T follicular helper cell (primary cell): ENCODE measurements around the gene SAFB2.

Experiments
- DNase-seq: peaks from one replicate; pipeline ENCODE4 v3.0.0-alpha.2; 2020; ENCODE audit warnings: low read depth

The SAFB2 gene

DNA sequence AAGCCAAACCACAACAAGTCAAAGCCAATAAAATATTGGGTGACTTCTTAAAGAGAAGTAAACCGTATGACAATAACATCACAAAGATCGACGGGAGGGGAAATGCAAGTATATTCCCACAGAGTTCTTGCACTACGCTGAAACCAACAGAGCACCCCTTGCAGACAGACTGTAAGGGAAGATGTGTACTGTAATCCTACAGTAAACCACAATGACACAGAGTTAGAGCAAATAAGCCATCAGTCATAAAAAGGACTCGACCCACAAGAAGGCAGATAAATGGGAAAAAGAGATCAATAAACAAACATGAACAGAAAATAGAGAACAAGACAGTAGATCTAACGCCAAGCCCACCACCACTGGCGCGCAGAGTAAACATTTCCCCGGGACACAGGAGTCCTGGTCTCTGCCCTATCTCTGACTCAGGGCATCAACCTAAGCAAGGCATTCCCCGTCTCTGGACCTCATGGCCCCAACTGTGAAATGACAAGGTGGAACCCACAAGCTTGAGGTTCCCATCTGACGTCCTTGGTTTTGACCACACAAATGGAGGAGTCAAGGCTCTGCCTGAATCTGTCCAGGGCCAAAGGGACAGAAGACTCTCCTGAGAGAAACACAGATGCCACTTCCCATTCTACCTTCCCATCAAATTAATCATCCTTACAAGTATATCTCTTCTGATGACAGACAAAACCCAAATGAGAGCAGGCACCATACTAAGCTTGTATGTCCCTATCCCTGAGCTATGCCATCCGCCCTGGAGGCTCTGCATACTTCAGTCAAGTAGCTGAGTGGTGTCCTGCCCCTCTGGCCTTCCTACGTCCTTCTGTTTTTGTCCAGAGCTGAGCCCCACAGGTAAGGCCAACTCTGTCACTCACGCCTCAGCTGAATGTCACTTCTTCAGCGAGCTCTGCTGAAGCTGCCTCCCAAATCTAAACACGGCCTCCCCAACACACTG is 15.0 kb downstream of the SAFB2 start:
- no peak for DNase-seq

DNA sequence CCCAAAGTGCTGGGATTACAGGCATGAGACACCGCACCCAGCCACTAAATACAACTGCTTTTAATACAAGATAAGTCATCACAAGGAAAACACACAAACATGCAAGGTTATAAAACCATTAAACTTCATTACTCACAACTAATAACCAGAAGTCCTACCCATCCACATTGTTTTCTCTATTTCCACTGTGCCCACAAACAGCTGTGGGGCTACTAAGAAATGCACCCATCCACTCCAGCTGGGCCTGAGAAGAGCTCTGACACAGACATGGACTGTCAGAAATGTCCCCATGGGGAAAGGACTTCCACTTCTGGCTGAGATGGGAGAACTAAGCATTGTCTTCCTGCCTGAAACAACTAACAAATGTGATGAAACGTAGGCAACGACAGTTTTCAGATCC is 17.2 kb downstream of the SAFB2 start:
- DNase-seq: no peak

DNA sequence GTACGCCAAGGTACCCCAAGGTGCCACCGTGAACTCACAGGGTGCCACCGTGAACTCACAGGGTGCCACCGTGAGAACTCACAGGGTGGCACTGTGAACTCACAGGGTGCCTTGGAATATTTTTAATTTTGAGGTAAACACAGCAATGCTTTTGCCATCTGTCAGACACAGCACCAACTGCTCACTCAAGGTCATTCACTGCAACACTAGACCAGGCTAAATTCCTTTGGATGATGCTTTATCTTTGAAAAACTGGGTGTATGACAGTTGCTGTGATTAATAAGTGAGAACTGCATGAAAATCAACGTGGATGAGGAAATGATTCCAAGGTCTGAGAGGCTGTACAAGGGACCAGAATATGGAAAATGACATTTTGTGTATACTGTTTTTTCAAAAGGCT is 18.9 kb downstream of the SAFB2 start:
- DNase-seq: no peak

DNA sequence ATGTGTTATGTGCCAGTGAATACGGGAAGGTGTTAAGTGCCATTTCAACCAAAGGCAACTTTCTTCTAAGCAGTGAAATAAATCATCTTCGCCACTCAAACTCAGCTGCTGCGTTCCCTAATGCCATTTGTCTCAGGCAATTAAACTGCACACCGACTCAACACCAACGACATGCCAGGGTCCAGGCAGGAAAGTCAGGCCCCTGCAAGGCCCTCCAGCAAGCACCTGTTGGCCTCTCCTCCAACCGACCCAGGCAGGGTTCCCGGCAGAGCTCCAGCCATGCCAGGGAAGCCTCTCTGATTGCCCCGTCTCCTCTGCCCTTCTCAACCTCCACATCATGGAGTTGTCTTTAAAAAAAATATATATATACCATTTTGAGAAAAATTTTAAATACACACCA is 21.8 kb downstream of the SAFB2 start:
- no peak for DNase-seq

DNA sequence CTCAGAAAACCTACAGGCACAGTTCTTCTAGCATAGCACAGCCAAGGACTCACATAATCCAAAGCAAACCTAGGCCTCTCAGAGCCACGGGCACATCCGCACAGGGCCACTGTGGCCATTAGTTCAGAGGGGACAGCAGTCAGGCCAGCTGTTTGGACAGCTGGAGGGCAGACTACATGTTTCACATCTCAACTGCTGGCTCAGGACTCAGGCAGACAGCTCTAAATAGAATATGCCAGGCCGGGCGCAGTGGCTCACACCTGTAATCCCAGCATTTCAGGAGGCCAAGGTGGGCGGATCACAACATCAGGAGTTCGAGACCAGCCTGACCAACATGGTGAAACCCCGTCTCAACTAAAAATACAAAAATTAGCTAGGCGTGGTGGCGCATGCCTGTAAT is 26.8 kb downstream of the SAFB2 start:
- no peak for DNase-seq

DNA sequence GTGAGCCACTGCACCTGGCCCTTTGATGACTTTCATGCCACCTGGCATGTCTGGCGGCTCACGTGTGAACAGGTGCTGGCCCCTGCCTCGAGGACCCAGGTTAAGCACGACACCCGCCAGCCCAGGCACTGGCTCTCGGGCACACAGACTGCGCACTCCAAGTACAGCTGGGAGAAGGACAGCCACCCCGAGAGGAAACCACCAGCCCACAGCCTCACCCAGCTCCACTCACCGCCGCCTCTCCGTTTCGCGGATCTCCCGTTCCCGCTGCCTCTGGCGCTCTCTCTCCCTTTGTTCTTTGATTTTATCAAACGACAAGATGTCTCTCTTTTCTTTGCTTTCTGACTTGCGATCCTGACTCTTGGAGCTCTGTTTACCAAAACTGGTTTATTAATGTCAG is 27.4 kb downstream of the SAFB2 start:
- no peak for DNase-seq

DNA sequence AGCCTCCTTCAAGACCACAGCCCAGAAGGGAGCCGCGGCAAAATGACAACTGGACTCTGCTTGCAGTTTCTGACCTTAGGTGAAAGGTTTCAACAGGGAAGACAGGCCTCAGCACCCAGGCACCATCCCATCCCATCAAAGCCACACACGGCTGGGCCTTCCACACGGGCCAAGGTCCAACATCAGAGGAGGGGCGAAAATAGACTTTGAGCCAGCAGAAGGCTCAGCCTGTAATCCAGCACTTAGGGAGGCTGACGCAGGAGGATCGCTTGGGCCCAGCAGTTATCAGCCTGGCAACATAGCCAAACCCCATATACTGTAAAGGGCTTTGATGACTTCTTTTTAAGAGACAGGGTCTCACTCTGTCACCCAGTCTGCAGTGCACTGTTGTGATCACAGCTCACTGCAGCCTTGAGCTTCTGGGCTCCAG is 28.0 kb downstream of the SAFB2 start:
- no peak for DNase-seq

DNA sequence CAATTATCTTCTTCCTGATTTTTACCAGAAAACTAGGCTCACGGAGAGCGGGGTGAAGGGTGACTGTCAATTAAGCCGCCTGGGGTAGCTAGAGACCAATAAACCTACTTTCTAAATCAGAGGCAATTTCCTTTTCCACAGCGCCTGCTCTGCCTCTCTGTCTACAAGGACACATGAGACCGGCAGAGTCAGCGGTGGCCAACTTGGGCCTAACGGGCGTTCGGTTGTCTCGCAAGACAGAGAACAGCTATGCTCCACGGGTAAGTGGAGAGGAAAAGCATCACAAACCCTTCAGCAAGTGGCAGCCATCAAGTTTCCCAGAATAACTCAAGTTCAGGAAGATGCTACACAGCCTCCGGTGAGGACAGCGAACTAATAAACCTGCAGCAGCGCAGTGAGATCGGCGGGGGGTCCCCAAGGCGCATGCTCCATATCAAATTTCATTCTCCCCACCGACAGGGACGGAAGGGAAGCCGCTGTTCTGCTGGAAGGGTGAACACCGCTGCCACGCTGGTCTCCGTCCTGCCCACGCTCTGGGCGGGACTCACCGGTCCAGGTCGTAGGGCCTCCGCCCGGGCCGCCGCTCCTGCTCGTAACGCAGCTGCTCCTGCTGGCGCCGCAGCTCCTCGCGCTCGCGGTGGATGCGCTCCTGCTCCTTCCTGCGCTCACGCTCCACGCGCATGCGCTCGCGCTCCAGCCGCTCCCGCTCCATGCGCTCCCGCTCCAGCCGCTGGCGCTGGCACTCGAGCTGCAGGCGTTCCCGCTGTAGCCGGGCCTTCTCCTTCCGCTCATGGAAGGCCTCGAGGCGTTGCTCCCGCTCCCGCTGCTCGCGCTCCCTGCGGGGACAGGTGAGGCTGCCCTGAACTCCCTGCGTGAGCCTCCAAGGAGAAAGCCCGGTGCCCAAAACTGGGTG is 29.0 kb downstream of the SAFB2 start:
- DNase-seq: no peak

DNA sequence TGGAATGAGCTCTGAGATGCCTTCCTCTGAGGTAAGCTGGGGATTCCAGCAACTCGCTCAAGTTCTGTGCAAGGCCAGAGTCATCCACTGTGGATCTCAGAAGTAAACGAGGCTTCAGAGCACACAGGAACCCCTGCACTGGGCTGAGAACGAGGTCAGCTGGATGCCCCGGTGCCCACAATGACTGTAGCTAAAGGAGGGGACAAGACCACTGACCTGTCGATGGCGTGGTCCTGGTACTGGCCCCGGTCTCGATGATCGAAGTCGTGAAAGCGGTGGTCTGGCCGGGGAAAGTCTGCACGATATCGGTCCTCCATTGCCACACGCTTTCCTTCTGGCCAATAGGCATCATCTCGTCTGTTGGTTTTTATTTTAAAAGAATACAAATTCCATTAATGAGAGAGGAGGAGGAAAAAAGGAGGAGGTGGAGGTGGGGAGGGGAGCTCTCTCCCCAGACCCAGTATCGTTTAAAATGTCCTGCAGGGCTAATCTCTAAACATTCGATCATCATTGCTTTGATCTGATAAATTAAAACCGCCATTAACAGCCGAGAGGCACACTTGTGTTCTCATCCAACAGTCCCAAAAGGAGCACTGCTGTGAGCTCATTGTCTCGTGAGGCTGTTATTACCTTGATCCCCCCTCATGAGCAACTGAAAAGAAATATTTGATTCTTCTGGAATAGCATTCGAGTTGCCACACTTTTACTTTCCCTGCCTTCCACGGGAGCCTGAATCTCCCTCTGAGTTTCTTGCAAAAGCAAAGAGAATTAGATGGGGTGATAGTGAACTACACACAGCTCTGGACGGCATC is 29.8 kb downstream of the SAFB2 start:
- no peak for DNase-seq

DNA sequence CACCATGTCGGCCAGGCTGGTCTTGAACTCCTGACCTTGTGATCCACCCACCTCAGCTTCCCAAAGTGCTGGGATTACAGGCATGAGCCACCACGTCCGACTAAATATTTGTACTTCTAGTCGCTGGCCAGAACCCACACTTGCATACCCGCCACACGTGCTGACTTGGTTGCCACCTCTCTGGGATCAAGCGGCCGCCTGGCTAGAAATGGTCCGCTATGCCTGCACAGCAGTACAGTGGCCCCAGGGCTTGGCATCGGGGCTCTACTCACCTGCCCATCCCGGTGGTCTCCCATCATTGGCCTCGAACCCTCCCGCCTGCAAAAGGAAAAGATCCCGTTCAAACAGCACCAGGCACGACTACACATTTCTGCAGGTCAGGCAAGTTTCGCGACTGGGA is 31.1 kb downstream of the SAFB2 start:
- no peak for DNase-seq

DNA sequence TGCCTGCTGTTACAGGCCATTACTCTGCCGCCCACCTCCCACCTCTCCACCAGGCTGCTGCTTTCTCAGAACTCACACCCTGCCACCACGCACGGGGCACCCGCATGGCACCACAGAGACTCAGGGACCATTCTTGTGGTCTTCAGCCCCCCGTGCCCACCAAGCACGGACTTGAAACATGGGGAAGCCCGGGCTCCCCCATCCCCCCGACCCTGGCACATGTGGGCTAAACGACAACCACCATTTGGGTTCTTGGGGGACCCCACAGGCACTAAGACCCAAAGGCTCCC is 31.8 kb downstream of the SAFB2 start:
- no peak for DNase-seq

DNA sequence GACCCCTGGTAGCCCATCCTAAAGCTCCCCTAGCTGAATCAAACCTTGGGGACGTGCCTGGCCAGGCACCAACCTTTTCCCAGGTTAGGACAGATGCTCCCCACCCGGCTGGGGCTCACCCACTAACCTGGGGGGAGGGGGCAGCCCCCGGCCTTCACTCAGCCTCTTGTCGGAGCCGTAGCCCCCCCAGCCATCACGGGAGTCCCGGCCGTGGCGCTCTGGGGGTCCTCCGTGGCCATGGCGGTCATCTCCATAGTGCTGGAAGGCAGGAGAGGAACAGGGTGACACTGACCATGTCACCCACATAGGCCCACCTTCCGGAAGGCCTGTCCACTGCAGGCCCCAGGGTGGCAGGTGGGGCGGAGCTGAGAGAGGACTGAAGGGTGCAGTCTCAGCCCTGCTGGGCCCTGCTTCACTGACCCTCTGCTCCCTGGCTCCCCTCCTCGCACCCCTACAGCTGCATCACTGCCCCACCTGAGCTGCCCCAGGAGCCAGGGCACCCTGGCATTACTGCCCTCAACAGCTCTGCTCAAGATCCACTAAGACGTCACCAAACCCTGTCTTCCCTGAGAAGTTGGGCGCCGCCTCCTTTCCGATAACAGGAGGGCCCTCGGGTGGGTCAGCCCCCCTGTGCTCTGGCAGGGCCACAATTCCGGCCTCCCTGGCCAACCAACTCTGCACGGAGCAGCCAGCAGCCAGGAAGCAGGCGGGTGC is 32.3 kb downstream of the SAFB2 start:
- DNase-seq: no peak

DNA sequence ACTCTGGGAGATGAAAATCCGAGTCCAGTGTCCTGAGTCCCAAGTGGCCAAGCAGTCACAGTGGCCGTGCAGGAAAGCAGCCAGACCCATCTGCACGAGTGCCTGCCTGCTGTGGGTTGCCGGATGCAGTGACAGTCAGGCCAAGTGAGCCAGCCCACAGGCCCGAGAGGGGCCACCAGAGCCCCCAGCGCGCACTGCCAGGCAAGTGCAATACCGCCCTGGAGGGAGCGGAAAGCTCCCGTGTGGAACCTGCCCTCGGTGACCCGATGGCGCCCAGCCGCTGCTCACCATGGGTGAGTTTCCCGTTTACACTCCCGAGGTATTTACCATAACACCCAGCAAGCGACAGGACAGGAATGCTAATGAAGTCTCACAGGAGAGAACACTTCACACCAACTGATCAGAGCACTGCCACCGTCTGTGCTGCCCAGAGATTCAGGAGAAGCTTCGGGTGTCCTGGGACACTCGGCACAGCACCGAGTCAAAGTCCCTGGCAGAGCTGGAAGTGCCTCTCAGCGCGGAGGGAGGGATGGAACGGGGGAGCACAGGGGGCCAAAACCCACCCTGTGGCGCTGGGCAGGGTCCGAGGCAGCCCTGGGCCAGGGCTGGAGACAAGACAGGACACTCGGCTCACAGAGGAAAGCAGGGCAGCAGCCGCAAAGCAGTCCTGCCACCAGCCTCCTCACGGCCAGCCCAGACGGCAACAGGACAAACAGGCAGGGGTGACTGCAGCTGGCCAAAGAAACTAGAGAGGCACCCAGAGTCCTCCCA is 33.5 kb downstream of the SAFB2 start:
- no peak for DNase-seq

DNA sequence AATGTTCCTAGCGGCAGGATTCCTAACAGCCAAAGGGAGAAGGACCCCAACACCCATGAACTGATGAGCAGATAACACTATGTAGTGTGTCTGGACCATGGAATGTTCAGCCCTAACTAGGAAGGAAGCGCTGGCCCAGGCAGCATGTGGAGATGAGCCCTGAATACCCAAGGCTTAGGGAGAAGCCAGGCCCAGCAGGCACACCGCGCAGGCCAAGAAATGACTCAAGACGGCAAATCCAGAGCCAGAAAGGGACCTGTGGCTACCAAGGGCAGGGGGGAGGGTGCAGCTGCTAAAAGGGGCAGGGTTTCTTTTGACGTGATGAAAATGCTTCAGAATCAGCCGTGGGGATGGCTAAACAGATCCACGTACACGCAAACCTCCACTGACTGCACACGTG is 34.1 kb downstream of the SAFB2 start:
- no peak for DNase-seq

DNA sequence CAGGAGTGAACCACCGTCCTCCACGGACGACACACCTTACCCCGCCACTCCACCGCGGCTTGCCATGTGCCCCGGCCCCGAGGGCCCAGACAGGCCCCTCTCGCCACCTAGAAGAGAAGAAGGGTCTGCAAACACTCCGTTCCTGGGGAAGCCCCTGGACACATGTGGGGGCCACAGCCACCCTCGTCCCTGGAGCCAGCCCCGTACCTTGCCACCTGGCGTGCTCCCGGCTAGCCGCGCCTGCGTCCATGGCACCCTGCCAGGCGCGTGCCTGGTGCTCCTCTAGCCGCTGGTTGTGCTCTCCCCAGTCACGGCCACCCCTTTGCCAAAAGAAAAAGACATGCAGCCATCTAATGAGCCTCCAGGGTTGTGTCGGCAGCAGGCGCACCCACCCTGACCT is 34.9 kb downstream of the SAFB2 start:
- no peak for DNase-seq

DNA sequence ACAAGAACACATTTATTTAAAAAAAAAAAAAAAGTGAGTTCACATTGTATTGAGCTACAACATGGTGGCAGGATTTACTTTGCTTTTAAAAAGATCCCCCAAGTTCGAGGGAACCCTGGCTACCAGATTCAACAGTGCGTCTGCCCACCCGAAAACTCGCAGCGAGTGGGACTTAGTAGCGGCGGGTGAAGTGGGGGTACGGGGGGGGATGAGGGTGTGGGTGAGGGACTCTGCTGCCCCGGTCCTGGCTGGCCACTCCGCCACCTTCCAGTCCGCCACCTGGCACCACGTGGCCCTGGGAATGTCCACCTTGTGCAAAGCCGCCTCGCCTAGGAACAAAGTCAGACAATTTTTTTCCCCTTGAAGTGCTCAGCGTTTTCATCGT is 35.5 kb downstream of the SAFB2 start:
- DNase-seq: no peak

DNA sequence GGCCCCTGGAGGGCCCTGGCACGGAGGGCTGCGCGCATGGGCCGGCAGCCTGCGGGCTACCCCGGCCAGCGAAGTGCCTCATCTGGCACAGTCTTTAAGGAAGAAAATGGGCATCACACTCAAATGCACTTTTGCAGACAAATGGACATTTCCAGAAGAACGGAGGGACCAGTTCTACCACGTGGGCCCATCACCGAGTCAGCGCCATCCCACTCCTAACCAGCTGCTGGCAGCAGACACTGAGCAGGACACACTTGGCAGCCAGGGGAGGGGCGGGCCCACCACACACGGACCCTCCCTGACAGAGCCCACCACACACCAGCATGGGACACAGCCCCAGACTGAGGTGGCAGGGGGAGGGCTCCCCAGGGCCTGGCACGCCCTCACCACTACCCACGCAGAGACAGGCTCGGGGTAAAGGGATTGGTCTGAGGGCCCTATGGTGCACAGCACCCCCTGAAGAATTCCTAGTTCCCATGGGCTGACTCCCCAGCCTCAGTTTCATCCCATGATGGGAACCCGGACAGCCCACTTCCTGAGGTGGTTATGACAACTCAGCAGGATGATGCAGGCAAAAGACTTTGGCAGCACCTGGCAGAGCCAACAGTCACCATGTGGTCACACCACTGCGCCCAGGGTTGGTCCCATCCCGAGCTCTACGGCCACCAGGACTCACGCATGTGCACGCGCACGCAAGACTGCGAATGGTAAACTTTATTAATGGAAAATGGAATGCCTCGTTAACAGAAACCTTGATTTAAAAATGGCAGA is 36.1 kb downstream of the SAFB2 start:
- DNase-seq: no peak

DNA sequence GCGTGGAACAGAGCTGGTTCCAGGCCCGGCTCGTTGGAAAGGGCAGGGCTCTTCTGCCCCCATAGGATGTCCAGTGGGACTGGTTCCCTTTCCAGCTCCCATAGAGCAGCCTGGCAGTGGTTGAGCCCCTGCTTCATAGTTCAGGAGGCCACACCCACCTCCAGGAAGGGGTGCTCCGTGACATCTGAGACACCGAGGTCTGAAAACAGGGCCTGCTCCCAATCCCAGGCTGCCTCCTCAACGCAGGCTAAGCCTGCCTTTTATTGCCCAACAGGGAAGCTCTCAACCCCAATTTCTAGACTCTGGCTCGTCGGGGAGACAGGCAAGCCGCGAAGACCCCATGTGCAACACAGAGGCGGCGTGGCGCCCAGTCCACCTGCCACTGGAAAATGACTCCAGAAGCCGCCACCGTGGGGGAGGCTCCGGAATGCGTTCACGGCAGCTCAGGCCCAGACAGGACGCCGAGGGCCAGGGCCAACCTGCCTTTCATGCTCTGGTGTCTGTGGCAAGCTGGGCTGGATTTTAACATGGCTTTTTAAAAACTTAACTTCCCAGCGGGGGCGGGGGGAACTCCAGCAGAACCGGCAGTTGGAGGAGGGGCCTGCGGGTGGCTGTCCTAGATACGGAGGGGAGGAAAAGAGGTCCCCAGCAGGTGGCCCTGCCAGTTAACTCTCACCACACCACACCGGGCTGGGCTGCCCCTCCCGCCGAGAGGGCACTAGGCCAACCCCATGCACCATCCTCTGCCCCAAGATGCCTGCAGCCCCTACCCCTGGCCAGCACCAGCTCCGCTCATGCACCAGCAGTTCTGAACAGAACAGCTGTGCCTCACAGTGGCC is 36.9 kb downstream of the SAFB2 start:
- no peak for DNase-seq

DNA sequence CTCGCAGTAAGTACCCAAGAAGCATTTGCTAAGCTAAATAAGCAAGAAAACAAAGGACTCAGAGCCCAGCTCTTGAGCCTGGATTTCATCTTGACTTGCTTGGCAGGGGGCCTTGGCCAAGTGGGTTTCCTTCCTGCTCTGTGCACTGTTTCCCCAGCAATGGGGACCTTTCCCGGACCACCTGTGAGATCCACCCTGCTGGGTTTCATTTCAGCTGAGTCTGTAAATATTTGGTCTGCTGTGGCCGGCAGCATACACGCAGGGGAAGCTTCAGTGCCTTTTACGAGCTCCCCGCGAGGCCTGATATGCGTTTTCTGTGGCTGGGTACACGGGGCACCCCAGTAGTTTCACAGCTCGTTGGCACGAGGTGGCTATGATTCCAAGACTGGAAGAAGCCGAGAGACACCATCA is 42.4 kb downstream of the SAFB2 start:
- no peak for DNase-seq
